HepG2 (cell line): ENCODE data around the gene PCAT7. TPM values are rescaled to one million over a fixed set of nuclear protein-coding genes. Genes with fewer than 3 reads are reported as not detected.

ENCODE experiments used
- HIVEP1 ChIP-seq: sonication (generic); formaldehyde crosslinking; IDR thresholded peaks from 2 replicates; pipeline ENCODE4 v1.4.0; 2020; ENCODE audit warnings: mild to moderate bottlenecking, missing genetic modification reagents
- JUNB ChIP-seq: sonication (generic); formaldehyde crosslinking; IDR thresholded peaks from 2 replicates; pipeline ENCODE4 v1.8.0; 2022; ENCODE audit warnings: missing genetic modification reagents, mild to moderate bottlenecking, borderline replicate concordance
- MEF2D ChIP-seq: sonication (generic); formaldehyde crosslinking; IDR thresholded peaks from 2 replicates; pipeline ENCODE4 v1.5.1; 2020; ENCODE audit warnings: mild to moderate bottlenecking, missing genetic modification reagents
- RBFOX2 ChIP-seq: fragments of 200-400 bp; formaldehyde crosslinking; IDR thresholded peaks from 2 replicates; pipeline ENCODE4 v1.6.1; 2017; ENCODE audit warnings: low read depth, mild to moderate bottlenecking, low read length
- SAP130 ChIP-seq: IDR thresholded peaks from 2 replicates; pipeline ENCODE4 v1.6.1; 2016; ENCODE audit warnings: low read depth
- YY1 ChIP-seq: IDR thresholded peaks from 2 replicates; pipeline ENCODE4 v1.6.1; 2011; ENCODE audit warnings: low read length, low read depth, moderate library complexity, mild to moderate bottlenecking; ENCODE audit not compliant: insufficient read depth, insufficient replicate concordance
- ZFP90 ChIP-seq: sonication (generic); formaldehyde crosslinking; IDR thresholded peaks from 2 replicates; pipeline ENCODE4 v1.8.0; 2022; ENCODE audit warnings: missing genetic modification reagents, mild to moderate bottlenecking, inconsistent platforms, borderline replicate concordance
- ZKSCAN1 ChIP-seq: fragments of 150-350 bp; IDR thresholded peaks from 2 replicates; pipeline ENCODE4 v1.6.1; 2014; ENCODE audit warnings: low read length
- ZNF280D ChIP-seq: sonication (generic); formaldehyde crosslinking; IDR thresholded peaks from 2 replicates; pipeline ENCODE4 v1.5.1; 2020; ENCODE audit warnings: mild to moderate bottlenecking, missing genetic modification reagents
- ZNF546 ChIP-seq: sonication (generic); formaldehyde crosslinking; conservative IDR thresholded peaks from 2 replicates; pipeline ENCODE4 v1.8.1; 2023; ENCODE audit warnings: mild to moderate bottlenecking, missing genetic modification reagents
- ZNF850 ChIP-seq: sonication (generic); formaldehyde crosslinking; conservative IDR thresholded peaks from 2 replicates; pipeline ENCODE4 v1.9.0; 2021; ENCODE audit warnings: mild to moderate bottlenecking, missing genetic modification reagents
- polyA plus RNA-seq, 8 experiments: library from polyadenylated mRNA; depleted of rRNA in 3 of 8; stranded (reverse) in 7 of 8; unstranded in 1 of 8; fragments of >200 nt; fragmentation: Illumina TruSeq in 4 of 8; extraction: Trizol in 4 of 8; gene quantifications; 2 replicates each; pipeline versions ENCODE4 v1.2.1 to v1.2.3, GENCODE V29; 2011 to 2016; ENCODE audit warnings: low read depth in 4 of 8, missing spikeins in 1 of 8, mixed read lengths in 1 of 8; ENCODE audit not compliant: insufficient read depth in 1 of 8
- total RNA-seq, 5 experiments: library from RNA; depleted of rRNA; stranded (reverse); fragments of >200 nt; fragmentation: Illumina TruSeq; extraction: Trizol; gene quantifications; 2 replicates each; pipeline ENCODE4 v1.2.3, GENCODE V29; 2016; ENCODE audit warnings: low read depth in 1 of 5
- TF ChIP-seq, protein P1 (sequence below): sonication (generic); formaldehyde crosslinking; IDR thresholded peaks from 2 replicates; pipeline ENCODE4 v1.4.0; 2020; ENCODE audit warnings: mild to moderate bottlenecking, missing genetic modification reagents, borderline replicate concordance
- TF ChIP-seq, protein P2 (sequence below): IDR thresholded peaks from 2 replicates; pipeline ENCODE4 v1.4.0; 2020; ENCODE audit warnings: mild to moderate bottlenecking, missing genetic modification reagents
- TF ChIP-seq, protein P3 (sequence below): sonication (generic); formaldehyde crosslinking; IDR thresholded peaks from 2 replicates; pipeline ENCODE4 v1.5.0; 2020; ENCODE audit warnings: missing genetic modification reagents

PCAT7 gene
- total and polyA plus RNA-seq, 2 of the 13 experiments (the other 11 are each of a cell fraction or from before 2014, with no cell fraction given), result 2.3 to 3.9 TPM

- TF ChIP-seq, protein P1, sequence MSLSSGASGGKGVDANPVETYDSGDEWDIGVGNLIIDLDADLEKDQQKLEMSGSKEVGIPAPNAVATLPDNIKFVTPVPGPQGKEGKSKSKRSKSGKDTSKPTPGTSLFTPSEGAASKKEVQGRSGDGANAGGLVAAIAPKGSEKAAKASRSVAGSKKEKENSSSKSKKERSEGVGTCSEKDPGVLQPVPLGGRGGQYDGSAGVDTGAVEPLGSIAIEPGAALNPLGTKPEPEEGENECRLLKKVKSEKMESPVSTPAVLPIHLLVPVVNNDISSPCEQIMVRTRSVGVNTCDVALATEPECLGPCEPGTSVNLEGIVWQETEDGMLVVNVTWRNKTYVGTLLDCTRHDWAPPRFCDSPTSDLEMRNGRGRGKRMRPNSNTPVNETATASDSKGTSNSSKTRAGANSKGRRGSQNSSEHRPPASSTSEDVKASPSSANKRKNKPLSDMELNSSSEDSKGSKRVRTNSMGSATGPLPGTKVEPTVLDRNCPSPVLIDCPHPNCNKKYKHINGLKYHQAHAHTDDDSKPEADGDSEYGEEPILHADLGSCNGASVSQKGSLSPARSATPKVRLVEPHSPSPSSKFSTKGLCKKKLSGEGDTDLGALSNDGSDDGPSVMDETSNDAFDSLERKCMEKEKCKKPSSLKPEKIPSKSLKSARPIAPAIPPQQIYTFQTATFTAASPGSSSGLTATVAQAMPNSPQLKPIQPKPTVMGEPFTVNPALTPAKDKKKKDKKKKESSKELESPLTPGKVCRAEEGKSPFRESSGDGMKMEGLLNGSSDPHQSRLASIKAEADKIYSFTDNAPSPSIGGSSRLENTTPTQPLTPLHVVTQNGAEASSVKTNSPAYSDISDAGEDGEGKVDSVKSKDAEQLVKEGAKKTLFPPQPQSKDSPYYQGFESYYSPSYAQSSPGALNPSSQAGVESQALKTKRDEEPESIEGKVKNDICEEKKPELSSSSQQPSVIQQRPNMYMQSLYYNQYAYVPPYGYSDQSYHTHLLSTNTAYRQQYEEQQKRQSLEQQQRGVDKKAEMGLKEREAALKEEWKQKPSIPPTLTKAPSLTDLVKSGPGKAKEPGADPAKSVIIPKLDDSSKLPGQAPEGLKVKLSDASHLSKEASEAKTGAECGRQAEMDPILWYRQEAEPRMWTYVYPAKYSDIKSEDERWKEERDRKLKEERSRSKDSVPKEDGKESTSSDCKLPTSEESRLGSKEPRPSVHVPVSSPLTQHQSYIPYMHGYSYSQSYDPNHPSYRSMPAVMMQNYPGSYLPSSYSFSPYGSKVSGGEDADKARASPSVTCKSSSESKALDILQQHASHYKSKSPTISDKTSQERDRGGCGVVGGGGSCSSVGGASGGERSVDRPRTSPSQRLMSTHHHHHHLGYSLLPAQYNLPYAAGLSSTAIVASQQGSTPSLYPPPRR (CRISPR knock-in tag), result peak; percentile 85
- TF ChIP-seq ZNF546, result no peak
- no peak for TF ChIP-seq YY1
- TF ChIP-seq MEF2D (CRISPR knock-in tag), result peak; percentile 99
- TF ChIP-seq ZNF850 (CRISPR knock-in tag), result no peak
- no peak for TF ChIP-seq ZKSCAN1
- TF ChIP-seq SAP130, result peak; percentile 76
- TF ChIP-seq ZFP90 (CRISPR knock-in tag), result no peak
- TF ChIP-seq, protein P2, sequence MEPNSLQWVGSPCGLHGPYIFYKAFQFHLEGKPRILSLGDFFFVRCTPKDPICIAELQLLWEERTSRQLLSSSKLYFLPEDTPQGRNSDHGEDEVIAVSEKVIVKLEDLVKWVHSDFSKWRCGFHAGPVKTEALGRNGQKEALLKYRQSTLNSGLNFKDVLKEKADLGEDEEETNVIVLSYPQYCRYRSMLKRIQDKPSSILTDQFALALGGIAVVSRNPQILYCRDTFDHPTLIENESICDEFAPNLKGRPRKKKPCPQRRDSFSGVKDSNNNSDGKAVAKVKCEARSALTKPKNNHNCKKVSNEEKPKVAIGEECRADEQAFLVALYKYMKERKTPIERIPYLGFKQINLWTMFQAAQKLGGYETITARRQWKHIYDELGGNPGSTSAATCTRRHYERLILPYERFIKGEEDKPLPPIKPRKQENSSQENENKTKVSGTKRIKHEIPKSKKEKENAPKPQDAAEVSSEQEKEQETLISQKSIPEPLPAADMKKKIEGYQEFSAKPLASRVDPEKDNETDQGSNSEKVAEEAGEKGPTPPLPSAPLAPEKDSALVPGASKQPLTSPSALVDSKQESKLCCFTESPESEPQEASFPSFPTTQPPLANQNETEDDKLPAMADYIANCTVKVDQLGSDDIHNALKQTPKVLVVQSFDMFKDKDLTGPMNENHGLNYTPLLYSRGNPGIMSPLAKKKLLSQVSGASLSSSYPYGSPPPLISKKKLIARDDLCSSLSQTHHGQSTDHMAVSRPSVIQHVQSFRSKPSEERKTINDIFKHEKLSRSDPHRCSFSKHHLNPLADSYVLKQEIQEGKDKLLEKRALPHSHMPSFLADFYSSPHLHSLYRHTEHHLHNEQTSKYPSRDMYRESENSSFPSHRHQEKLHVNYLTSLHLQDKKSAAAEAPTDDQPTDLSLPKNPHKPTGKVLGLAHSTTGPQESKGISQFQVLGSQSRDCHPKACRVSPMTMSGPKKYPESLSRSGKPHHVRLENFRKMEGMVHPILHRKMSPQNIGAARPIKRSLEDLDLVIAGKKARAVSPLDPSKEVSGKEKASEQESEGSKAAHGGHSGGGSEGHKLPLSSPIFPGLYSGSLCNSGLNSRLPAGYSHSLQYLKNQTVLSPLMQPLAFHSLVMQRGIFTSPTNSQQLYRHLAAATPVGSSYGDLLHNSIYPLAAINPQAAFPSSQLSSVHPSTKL (CRISPR knock-in tag), result peak; percentile 93
- TF ChIP-seq RBFOX2, result no peak
- TF ChIP-seq, protein P3, sequence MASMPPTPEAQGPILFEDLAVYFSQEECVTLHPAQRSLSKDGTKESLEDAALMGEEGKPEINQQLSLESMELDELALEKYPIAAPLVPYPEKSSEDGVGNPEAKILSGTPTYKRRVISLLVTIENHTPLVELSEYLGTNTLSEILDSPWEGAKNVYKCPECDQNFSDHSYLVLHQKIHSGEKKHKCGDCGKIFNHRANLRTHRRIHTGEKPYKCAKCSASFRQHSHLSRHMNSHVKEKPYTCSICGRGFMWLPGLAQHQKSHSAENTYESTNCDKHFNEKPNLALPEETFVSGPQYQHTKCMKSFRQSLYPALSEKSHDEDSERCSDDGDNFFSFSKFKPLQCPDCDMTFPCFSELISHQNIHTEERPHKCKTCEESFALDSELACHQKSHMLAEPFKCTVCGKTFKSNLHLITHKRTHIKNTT (CRISPR knock-in tag), result no peak
- no peak for TF ChIP-seq JUNB (CRISPR knock-in tag)
- no peak for TF ChIP-seq ZNF280D (CRISPR knock-in tag)
- no peak for TF ChIP-seq HIVEP1 (CRISPR knock-in tag)
Observed at GRCh38 chr9:94507531-94508258, 47.2 kb upstream of the PCAT7 start (continued).
